Activated CD4-positive, alpha-beta T cell treated with anti-CD3 and anti-CD28 coated beads for 24 hours (primary cell): Measurements from ENCODE around the gene MRPL28.
"Not testable (repeated sequence)": the region's sequence is repeated elsewhere in the genome, so short reads cannot be mapped to it uniquely, and the experiment has no call there.

ENCODE experiments used
- DNase-seq, 2 donors: peaks; one replicate each; pipeline ENCODE4 v3.0.0-alpha.2; 2020; ENCODE audit warnings: low read depth in 2 of 2

The MRPL28 gene

DNA sequence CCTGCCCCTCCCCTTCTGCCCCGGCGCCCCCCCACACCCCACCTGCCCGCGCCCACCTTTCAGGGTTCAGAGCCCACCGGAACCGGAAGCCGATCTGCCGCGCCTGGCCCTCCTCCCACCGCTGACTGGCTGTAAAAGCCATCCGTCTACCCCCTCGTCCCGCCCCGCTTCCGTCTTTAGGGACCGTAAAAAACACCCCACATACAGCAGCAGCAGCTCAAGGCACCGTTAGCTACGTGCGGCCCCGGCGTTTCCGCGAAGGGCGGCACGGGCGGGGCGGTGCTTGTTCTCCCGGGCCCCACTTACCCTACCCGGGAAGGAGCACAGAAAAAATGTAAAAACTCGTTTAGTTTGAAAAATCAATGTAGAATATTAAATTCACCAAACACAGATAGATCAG lies at the start of gene MRPL28:
Gene MRPL28, minus strand, starts transcription at position 96 of the 400 bp plus-strand sequence. CDS start 320 bp downstream, outside the sequence.
- peak; percentile 92 to 94 for DNase-seq

DNA sequence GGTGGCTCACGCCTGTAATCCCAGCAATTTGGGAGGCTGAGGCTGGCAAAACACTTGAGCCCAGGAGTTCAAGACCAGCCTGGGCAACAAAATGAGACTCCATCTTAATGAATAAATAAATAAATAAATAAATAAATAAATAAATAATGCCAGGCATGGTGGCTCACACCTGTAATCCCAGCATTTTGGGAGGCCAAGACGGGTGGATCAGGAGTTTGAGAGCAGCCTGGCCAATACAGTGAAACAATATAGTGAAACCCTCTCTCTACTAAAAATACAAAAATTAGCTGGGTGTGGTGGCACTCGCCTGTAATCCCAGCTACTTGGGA lies 44.8 kb upstream of the MRPL28 start:
- not testable (repeated sequence) for DNase-seq

DNA sequence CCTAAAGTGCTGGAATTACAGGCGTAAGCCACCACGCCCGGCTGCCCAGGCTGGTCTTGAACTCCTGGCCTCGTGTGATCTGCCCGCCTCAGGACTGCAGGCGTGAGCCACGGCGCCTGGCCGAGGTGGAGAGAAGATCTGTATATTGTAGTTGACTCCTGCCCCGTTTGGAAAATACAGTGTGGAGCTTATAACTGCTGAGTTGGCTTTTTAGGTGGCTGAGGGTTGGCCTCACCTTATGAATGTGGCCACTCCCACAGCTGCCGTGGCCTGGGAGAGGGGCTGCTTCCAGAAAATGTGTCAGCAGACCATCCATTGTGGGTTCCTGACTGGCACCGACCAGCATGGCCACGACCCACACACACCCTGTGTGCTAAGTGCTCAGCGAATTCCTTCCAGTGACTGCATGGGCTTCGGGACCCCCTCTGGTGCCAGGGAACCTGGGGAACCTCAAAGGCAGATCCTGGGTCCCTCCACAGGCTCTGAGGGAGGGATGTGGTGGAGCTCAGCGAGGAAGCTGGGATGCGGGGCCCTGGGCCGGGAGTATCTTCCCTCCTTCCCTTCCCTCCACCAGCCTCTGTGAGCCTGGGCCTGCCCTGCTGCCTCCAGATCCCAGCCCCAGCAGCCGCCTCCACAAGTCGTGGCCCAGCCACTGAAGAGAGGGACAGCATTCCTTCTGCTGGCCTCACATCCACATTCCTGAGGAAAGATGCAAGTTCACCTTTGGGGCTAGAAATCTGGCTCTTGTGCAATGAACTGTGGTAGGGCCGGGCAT lies 44.2 kb upstream of the MRPL28 start:
- DNase-seq = no peak

DNA sequence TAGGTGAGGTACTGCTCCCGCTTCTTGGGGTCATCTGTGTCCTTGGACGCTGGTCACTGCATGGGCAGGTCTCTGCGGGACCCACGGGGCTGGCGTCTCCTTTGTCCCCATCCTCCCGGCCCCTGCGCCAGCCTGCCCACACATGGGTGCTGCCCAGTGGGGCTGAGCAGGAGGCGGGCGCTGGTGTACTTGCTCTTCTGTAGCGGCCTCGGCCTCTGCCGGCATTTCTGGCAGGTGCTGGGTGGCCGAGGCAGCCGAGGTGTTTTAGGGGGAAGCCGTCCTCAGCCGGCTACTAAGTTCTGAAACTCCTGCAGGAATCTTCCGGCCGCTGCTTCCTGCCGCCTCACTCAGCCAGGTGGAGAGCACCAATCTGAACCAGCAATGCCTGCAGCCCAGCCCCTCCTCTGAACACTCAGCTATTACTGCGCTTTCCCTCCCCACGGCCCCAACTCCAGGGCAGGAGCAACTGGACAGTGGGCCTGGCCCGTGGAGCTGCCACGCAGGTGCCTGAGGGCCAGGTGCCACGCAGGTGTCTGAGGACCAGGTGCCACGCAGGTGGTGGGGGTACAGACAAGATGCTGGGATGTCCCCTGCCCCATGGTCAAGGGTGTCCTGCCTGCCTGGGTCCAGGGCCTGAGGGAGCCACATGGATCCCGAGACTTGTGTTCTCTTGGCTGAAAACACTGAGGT lies 41.4 kb upstream of the MRPL28 start:
- DNase-seq = no peak

DNA sequence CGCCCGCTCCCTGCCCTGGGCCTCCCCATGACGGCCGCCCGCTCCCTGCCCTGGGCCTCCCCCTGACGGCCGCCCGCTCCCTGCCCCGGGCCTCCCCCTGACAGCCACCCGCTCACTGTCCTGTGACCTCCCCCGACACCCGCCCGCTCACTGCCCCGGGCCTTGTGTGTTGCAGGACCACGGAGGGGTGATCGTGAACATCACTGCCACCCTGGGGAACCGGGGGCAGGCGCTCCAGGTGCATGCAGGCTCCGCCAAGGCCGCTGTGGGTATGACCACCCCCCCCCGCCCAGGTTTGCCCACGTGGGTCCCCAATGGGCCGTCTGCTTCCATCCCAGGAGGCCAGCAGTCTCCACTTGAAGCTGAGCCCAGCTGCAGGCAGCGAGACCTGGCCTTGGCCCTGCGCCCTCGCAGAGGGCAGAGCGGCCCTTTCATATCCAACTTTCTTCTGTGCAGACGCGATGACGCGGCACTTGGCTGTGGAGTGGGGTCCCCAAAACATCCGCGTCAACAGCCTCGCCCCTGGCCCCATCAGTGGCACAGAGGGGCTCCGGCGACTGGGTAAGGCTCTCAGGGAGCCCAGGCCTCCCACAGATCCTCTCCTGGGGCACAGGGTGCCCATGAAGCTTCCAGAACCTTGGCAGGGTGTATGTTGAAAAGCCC lies 40.3 kb upstream of the MRPL28 start:
- DNase-seq = no peak

DNA sequence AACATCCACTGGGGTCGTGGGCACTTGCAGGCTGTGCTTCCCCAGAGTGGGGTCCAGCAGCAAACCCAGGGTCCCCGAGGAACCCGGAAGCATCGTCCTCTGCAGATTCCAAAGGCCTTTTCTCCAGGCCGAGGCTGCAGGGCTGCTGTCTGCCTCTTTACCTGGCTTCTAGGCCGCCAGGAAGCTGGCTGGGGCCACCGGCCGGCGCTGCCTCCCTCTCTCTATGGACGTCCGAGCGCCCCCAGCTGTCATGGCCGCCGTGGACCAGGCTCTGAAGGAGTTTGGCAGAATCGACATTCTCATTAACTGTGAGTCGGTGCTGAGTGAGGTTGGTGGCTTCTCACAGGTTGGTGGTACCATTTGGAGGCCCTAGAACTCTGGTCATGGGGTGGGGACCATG lies 36.9 kb upstream of the MRPL28 start:
- no peak for DNase-seq

DNA sequence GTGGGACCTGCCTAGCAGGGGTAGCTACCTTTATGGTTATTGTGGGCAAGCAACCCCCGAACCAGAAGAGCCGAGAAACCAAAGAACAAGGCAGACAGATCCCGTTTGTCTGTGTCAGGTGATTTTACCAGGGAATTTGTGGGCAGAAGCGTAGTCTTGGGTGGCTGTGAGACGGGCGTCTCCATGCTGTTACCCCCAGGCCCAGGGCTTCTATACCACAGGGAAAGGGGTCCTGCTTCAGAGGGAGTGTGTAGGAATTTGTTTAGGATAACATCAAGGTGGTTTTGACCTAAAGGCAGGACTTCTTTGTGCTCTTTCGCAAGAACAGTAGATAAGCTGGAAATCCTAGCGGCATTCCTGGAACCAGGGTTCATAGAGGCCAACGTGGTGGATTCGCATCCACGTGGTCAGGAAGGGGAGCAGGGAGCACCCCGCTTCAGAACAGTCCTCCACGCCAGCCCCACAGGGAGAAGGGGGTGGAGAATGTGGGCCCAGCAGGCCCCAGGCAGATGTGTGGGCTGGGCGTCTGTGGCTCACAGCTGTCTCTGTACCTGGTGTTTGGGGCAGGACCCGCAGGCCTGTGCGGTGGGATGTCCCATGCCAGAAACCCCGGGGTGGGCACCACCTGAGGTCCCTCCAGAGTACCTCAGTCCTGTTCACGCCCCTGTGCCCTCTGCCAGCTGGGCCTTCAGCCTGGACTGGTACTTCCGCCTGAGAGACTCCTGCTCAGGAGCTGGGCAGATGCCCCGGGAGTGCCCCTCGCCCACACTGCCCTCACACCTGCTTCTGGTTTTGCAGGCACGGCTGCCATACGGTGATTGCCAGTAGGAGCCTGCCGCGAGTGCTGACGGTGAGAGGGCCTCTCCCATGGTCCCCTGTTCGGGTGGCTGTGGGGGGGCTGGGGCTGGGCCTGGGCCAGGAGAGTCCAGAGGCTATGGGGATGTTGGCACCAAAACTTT lies 35.5 kb upstream of the MRPL28 start:
- DNase-seq = no peak

DNA sequence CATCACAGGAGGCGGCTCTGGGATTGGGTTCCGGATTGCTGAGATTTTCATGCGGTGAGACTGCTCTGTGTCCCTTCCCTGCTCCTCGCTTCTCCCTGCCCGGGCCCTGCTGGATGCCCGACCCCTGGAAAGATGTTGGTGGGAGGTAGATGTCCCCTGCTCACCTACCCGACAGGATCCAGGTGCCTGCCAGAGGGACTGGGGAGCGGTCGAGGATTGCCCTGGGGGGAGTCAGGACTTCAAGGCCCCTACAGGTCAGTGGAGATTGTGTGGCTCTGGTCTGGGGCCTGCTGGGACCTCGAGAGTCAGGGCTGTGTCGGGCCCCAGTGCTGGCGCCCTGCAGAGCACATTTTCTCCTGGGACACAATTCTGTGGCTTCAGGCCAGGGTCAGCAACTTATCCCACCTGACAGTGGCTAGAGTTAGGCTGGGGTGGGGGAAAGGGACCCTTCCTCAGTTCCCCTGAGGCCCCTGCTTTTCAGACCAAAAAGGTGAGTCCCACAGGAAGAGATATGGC lies 34.7 kb upstream of the MRPL28 start:
- no peak for DNase-seq

DNA sequence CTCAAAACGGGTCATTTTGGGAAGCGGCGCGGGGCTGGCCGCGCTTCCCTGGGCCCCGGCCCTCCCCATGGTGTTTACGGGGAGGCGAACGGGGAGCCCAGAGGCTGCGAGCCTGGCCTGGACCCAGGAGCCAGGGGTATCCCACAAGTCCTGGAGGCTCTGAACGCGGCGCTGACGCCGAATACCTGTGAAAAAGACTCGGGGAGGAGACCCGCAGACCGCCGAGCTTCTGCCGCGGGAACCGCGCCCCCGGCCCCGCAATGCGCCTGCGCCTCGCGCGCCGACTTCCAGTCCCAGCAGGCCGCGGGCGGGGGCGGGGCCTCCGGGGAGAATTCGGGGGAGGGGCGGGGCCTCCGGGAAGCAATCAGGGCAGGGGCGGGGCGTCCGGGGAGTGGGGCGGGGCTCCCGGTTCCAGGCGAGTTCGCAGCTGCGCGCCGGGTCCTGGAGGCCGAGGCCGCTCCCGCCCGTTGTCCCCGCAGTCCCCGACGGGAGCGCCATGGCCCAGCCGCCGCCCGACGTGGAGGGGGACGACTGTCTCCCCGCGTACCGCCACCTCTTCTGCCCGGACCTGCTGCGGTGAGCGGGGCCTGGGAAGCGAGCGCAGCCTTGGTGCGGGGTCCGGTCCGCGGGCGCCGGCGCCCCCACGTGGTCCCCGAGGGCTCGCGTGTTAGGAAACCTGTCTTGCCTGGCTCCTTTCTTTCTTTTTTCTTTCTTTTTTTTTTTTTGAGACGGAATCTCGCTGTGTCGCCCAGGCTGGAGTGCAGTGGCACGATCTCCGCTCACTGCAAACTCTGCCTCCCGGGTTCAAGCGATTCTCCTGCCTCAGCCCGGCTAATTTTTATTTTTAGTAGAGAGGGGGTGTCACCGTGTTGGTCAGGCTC lies 31.4 kb upstream of the MRPL28 start, which contains the start of gene DECR2:
Gene DECR2, plus strand, starts transcription at position 418 of the 881 bp plus-strand sequence. Its CDS starts 79 bp downstream, at position 497.
- DNase-seq = peak; percentile 100

DNA sequence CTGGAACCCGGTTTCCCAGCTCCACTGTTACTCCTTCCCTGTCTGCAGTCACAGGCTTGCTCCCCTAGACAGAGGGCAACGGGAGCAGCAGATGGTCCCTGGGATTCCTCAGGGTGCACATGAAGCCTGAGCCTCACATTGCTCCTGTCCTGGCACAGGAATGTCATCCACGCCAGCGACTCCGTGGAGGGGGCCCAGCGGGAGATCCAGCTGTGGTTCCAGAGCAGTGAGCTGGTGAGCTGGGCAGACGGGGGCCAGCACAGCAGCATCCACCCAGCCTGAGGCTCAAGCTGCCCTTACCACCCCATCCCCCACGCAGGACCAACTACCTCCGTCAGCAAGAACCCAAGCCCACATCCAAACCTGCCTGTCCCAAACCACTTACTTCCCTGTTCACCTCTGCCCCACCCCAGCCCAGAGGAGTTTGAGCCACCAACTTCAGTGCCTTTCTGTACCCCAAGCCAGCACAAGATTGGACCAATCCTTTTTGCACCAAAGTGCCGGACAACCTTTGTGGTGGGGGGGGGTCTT lies 29.8 kb upstream of the MRPL28 start:
- no peak for DNase-seq

DNA sequence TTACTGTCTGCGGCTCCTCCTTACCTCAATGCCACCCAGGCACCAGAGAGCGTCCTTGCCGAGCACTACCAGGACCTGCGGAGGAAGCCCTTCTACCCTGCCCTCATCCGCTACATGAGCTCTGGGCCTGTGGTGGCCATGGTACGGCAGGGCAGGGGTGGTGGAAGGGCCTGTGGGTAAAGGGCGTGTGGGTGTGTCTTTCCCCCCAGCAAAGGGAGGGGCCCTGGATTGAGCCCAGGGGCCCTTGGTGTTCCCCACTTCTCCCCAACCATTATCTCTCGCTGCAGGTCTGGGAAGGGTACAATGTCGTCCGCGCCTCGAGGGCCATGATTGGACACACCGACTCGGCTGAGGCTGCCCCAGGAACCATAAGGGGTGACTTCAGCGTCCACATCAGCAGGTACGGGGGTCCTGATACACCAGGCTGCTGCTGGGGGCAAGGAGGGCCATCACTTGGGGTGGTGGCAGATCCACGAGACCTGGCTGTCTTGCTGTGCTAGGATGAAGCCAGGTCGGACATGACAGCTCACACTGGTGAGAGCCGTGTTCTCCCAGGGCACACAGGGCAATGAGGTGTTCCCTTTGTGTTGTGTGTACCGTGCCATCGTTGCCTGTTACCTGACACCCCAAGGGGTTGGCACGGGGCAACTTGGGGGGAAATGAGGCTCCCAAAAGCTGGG lies 29.1 kb upstream of the MRPL28 start:
- no peak for DNase-seq

DNA sequence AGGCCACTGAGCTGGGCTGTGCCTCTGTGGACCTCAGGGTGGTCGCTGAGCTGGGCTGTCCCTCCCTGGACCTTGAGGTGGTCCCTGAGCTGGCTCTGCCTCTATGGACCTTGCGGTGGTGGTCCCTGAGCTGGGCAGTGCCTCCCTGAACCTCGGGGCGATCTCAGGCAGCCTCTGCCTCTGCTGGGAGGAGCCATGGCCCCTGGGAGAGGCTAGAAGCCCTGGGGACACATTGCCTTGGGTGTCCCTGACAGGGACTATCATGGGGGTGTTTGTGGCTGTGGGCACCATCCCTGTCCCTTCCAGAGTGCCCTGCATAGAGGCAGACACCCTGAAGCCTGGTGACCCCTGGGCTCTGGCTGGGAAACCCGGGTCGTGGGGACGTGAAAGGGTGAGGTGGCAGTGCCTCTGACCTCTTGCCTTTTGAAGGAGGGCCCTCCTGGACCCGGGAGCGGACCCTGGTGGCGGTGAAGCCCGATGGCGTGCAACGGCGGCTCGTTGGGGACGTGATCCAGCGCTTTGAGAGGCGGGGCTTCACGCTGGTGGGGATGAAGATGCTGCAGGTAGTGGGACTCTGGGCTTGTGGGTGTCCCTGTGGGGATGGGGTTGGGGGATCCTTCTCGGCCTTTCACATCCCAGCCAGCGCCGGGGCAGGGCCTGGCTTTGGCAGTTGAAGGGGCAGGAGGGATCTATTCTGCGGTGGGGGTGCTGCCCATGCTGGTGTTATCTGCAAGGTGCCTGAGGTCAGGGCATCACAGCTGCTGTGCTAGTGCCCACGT lies 28.4 kb upstream of the MRPL28 start:
- DNase-seq = no peak

DNA sequence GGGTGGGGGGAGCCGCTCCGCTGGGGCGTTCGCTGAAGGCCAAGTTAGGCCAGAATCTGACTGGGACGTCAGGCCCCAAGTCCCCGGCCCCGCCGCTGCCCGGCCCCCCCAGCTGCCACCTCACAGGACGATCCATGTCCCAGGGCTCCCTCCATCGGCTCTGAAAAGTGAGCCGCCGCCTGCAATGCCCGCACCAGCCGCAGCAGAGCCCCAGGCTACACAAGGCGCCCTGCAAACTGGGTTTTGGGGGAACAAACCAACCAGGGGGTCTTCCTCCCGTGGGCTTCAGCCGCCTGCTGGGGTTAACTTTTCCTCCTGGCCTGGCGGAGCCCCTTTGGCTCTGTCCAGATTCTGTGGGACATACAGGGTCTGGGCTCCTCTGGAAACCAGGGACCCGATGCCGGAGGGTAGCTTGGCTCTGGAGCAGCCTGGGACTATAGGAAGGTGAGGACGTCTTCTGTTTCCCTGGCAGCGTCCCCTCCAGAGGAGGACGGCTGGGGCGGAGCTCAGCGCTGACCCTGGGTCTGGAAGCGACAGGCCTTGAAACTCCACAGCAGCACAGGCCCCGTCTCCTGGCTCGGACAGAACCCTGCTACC lies 27.5 kb upstream of the MRPL28 start:
- DNase-seq = no peak

DNA sequence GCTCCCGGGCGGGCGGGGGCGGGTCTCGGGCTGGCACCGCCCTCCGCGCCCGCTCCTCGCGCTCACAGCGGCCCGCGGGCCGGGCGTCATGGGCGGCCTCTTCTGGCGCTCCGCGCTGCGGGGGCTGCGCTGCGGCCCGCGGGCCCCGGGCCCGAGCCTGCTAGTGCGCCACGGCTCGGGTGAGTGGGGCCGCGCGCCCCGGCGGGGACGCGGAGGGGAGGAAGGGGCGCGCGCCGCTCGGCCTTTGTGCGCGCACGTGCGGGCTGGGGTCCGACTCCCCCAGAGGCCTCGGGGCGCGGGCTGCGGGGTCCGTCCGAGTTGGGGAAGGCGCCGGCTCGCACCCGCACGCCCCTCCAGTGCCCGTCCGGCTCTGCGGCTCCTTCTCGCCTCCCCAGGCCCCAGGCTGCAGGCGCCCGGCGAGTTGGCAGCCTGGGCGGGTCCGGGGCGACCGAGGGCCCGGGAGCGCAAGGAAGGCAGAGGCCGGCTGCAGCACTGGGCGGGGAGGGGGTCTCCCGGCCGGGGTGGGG lies 26.9 kb upstream of the MRPL28 start, which contains the start of gene NME4:
Gene NME4, plus strand, starts transcription at position 65 of the 527 bp plus-strand sequence. Its CDS starts 24 bp downstream, at position 89.
- no peak for DNase-seq

DNA sequence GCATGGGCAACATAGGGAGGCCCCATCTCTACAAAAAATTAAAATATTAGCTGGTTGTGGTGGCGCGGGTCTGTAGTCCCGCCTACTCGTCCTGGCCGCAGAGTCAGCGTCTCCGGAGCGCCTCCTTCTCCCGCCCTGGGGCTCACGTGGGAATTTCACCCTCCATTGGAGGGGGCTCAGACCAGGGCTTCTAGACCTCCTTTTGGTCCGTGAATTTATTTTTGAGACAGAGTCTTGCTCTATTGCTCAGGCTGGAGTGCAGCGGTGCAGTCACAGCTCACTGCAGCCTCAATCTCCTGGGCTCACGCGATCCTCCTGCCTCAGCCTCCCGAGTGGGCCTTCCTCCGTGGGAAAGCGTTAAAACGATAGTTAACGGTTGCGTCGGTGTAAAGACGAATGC lies 26.3 kb upstream of the MRPL28 start:
- no peak for DNase-seq

DNA sequence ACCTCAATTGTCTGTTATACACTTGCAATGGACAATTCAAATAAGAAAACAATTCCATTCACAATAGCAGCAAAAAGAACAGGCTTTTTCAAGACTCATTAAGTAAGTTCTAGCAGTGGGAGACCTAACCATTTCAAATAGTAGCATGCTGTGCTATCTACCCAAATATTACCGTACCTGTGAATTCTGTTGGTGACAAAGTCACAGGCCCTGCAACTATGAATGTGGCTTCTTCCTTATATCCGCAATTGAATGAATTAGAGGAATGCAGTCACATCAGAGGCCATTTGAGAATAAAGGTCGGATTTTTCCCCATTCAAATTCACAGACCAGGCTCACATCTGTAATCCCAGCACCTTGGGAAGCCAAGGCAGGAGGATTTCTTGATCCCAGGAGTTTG lies 25.9 kb upstream of the MRPL28 start:
- no peak for DNase-seq

DNA sequence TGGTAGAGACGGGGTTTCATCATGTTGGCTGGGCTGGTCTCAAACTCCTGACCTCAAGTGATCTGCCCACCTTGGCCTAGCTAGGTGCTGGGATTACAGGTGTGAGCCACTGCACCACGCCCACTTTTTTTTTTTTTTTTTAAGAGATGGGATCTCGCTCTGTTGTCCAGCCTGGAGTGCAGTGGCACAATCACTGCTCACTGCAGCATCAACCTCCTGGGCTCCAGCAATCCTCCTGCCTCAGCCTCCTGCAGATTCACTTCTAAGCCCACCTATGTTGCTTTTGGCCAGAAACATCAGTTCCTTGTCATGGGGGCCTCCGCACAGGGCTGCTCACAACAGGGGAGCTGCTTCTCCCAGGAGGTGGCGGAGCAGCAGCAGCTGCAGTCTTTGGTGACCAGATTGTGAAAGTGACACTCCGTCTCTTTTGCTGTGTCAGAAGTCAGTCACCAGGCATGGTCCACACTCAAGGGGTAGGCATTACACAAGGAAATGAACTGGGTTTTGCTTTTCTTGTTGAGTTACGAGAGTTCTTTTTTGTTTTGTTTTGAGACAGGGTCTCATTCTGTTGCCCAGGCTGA lies 22.2 kb upstream of the MRPL28 start:
- no peak for DNase-seq
